AG04450 (cell line): ENCODE measurements around the gene SLC24A3. TPM values are rescaled to one million over a fixed set of nuclear protein-coding genes. Genes with fewer than 3 reads are reported as not detected.

Experiments used
- CTCF ChIA-PET: fragments of 300-600, 350-600 bp; formaldehyde crosslinking; extraction: SDS; loops from one replicate; lab custom pipeline; 2022; ENCODE audit warnings: antibody characterized with exemption, inconsistent platforms; lab: Charles Lee
- POLR2A ChIA-PET: fragments of 350-600 bp; formaldehyde crosslinking; extraction: SDS; loops from one replicate; lab custom pipeline; 2021; ENCODE audit warnings: antibody characterized with exemption, inconsistent platforms; lab: Yijun Ruan, JAX
- DNase-seq: peaks from one replicate; pipeline ENCODE4 v3.0.0-alpha.2; 2011; ENCODE audit warnings: low read depth, low spot score
- H3K27ac ChIP-seq: one replicate; pipeline ENCODE4 v1.5.1; 2012; ENCODE audit warnings: low read depth, low read length, control low read depth
- H3K27me3 ChIP-seq: one replicate; pipeline ENCODE4 v1.6.0; 2012; ENCODE audit warnings: low read length; ENCODE audit not compliant: control insufficient read depth, insufficient read depth
- H3K4me3 ChIP-seq: 2 replicates; pipeline ENCODE4 v1.5.1; 2011; ENCODE audit warnings: mild to moderate bottlenecking, low read depth, low read length, control low read depth
- H3K9me3 ChIP-seq: 2 replicates; pipeline ENCODE4 v1.5.1; 2012; ENCODE audit warnings: low read length; ENCODE audit not compliant: control insufficient read depth, insufficient read depth
- CTCF ChIP-seq: IDR thresholded peaks from 2 replicates; pipeline ENCODE4 v1.5.1; 2011; ENCODE audit warnings: low read depth, low read length, control low read depth, inconsistent platforms
- polyA plus RNA-seq: library from polyadenylated mRNA; depleted of rRNA; stranded (reverse); fragments of >200 nt; gene quantifications from 2 replicates; pipeline ENCODE4 v1.2.3, GENCODE V29; 2011

The SLC24A3 gene
- polyA plus RNA-seq, 1 experiment, result not detected

- no peak for TF ChIP-seq CTCF
- Histone ChIP-seq H3K27me3 (peaks cover 22% of the 10 kb centered on the region), H3K9me3 (no peaks in the 10 kb centered on the region), H3K27ac (no peak overlapping the region), H3K4me3 (no peak overlapping the region)
- CTCF ChIA-PET, result interaction anchor here (1.1 to 1.4 kb wide), 2 partner anchors 57 to 62 kb away, joined by 3 read pairs; no protein-coding TSS in a partner anchor
- POLR2A ChIA-PET, result no interaction called here
- DNase-seq, result no peak
Measured at GRCh38 chr20:19723051-19723450, 510.6 kb downstream of the SLC24A3 start.

GRCh38 chr20:19723813-19724430 is 511.5 kb downstream of the SLC24A3 start:
- TF ChIP-seq CTCF, result no peak
- CTCF ChIA-PET, result interaction anchor here (1.1 to 1.4 kb wide), 2 partner anchors 56 to 61 kb away, joined by 3 read pairs; no protein-coding TSS in a partner anchor
- peaks cover 17% of the 10 kb centered on the region for H3K27me3 ChIP-seq
- H3K4me3 ChIP-seq, result no peak overlapping the region
- DNase-seq, result no peak
- no peak overlapping the region for H3K27ac ChIP-seq
- no peaks in the 10 kb centered on the region for H3K9me3 ChIP-seq
- POLR2A ChIA-PET, result no interaction called here

GRCh38 chr20:19725373-19725772 is 512.9 kb downstream of the SLC24A3 start:
- H3K9me3 ChIP-seq, result no peaks in the 10 kb centered on the region
- H3K4me3 ChIP-seq, result no peak overlapping the region
- POLR2A ChIA-PET, result no interaction called here
- no peak for DNase-seq
- no peak for TF ChIP-seq CTCF
- no peak overlapping the region for H3K27ac ChIP-seq
- CTCF ChIA-PET, result interaction anchor here (1.2 kb wide), 1 partner anchor 33 kb away, joined by 5 read pairs; no protein-coding TSS in a partner anchor
- H3K27me3 ChIP-seq, result peaks cover 9% of the 10 kb centered on the region

- no peak overlapping the region for H3K27ac ChIP-seq
- TF ChIP-seq CTCF, result no peak
- H3K27me3 ChIP-seq, result peaks cover 9% of the 10 kb centered on the region
- H3K9me3 ChIP-seq, result no peaks in the 10 kb centered on the region
- ChIA-PET CTCF (interaction anchor here (1.1 to 1.2 kb wide), 2 partner anchors 10 to 33 kb away, joined by 3 to 5 read pairs; no protein-coding TSS in a partner anchor), POLR2A (no interaction called here)
- no peak for DNase-seq
- no peak overlapping the region for H3K4me3 ChIP-seq
Measured at GRCh38 chr20:19725814-19726525, 513.5 kb downstream of the SLC24A3 start.
